OCI-LY1 (cell line): ENCODE measurements around the gene FAM89B.

ENCODE experiments used
- H2AFZ ChIP-seq: fragments of 200-600 bp; sonication (generic), shearing (Covaris generic); 2 replicates; pipeline ENCODE4 v1.6.0; 2014; ENCODE audit warnings: antibody characterized with exemption, mild to moderate bottlenecking, low read length
- H3F3A ChIP-seq: fragments of 200-600 bp; sonication (generic), shearing (Covaris generic); 2 replicates; pipeline ENCODE4 v1.6.0; 2014; ENCODE audit warnings: mild to moderate bottlenecking, antibody characterized with exemption, low read length, moderate library complexity; ENCODE audit not compliant: insufficient read depth
- H3K27ac ChIP-seq: fragments of 200-600 bp; sonication (generic); 2 replicates; pipeline ENCODE4 v1.5.1; 2014; ENCODE audit warnings: low read length, mixed run types, mild to moderate bottlenecking, low read depth; ENCODE audit not compliant: poor library complexity, severe bottlenecking
- H3K27me3 ChIP-seq: fragments of 200-600 bp; sonication (generic); 2 replicates; pipeline ENCODE4 v1.6.0; 2014; ENCODE audit warnings: antibody characterized with exemption, mild to moderate bottlenecking, low read length, moderate library complexity; ENCODE audit not compliant: insufficient read depth
- H3K36me3 ChIP-seq: fragments of 200-600 bp; sonication (generic); 2 replicates; pipeline ENCODE4 v1.6.1; 2014; ENCODE audit warnings: mild to moderate bottlenecking, antibody characterized with exemption, low read length, moderate library complexity, mixed read lengths; ENCODE audit not compliant: insufficient read depth
- H3K4me1 ChIP-seq: fragments of 200-600 bp; sonication (generic); 2 replicates; pipeline ENCODE4 v1.5.1; 2014; ENCODE audit warnings: mild to moderate bottlenecking, low read length, moderate library complexity; ENCODE audit not compliant: insufficient read depth, severe bottlenecking
- H3K4me2 ChIP-seq: fragments of 200-600 bp; sonication (generic), shearing (Covaris generic); 2 replicates; pipeline ENCODE4 v1.6.1; 2014; ENCODE audit warnings: low read length
- H3K4me3 ChIP-seq: fragments of 200-600 bp; sonication (generic); 2 replicates; pipeline ENCODE4 v1.5.1; 2014; ENCODE audit warnings: low read length, low read depth, mild to moderate bottlenecking, mixed read lengths; ENCODE audit not compliant: poor library complexity, severe bottlenecking
- H3K79me2 ChIP-seq: fragments of 200-600 bp; shearing (Covaris generic); 2 replicates; pipeline ENCODE4 v1.6.1; 2016; ENCODE audit warnings: mixed run types, low read length, mixed read lengths; ENCODE audit not compliant: insufficient read depth
- H3K9ac ChIP-seq: fragments of 200-600 bp; sonication (generic), shearing (Covaris generic); 2 replicates; pipeline ENCODE4 v1.6.1; 2014; ENCODE audit warnings: mild to moderate bottlenecking, low read length, mixed read lengths
- H3K9me2 ChIP-seq: fragments of 200-600 bp; sonication (generic), shearing (Covaris generic); 2 replicates; pipeline ENCODE4 v1.6.1; 2014; ENCODE audit warnings: low read depth, mild to moderate bottlenecking, low read length, mixed read lengths
- H3K9me3 ChIP-seq: fragments of 200-600 bp; shearing (Covaris generic); 2 replicates; pipeline ENCODE4 v1.6.1; 2014; ENCODE audit warnings: low read length, mixed read lengths
- H4K20me1 ChIP-seq: fragments of 200-600 bp; sonication (generic), shearing (Covaris generic); 2 replicates; pipeline ENCODE4 v1.6.0; 2016; ENCODE audit warnings: mild to moderate bottlenecking, low read length; ENCODE audit not compliant: insufficient read depth
- CTCF ChIP-seq: fragments of 200-600 bp; sonication (generic), shearing (Covaris generic); IDR thresholded peaks from 2 replicates; pipeline ENCODE4 v1.5.1; 2017; ENCODE audit warnings: mild to moderate bottlenecking, antibody characterized with exemption, low read length, moderate library complexity, mixed read lengths
- EZH2 ChIP-seq: fragments of 200-600 bp; sonication (generic), shearing (Covaris generic); IDR thresholded peaks from 2 replicates; pipeline ENCODE4 v1.8.0; 2017; ENCODE audit warnings: borderline replicate concordance, mixed run types, mild to moderate bottlenecking, antibody characterized with exemption, low read length, moderate library complexity, mixed read lengths

The FAM89B gene

DNA sequence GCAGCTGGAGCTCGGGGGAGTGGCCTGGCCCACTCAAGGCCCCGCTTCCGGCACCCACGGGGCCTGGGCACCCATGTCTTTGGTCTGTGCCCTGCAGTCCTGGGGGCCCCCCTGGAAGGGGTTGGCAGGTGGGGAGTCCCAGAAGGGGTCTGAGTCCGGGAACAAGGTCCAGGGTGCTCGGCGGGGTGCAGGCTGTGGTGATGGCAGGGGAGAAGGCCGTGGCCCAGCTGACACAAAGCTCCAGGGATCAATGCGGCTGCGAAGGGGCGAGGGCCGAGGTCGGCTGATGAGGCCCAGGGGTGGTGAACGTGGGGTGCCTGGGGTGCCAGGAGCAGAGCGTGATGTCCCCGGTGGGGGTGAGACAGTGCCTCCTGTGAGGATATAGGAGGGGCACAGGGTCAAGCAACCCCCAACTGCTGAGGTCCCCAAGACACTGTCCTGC lies 25.9 kb downstream of the FAM89B start:
- no peaks in the 10 kb centered on the region for H3K79me2 ChIP-seq
- no peak overlapping the region for H2AFZ ChIP-seq
- no peaks in the 10 kb centered on the region for H3F3A ChIP-seq
- H3K27ac ChIP-seq: no peak overlapping the region
- no peak overlapping the region for H3K4me2 ChIP-seq
- H3K4me3 ChIP-seq: no peak overlapping the region
- H3K27me3 ChIP-seq: no peaks in the 10 kb centered on the region
- no peaks in the 10 kb centered on the region for H3K9me3 ChIP-seq
- H3K4me1 ChIP-seq: no peaks in the 10 kb centered on the region
- no peaks in the 10 kb centered on the region for H4K20me1 ChIP-seq
- no peak overlapping the region for H3K9ac ChIP-seq
- H3K36me3 ChIP-seq: peaks cover 24% of the 10 kb centered on the region
- no peaks in the 10 kb centered on the region for H3K9me2 ChIP-seq
- TF ChIP-seq CTCF: no peak
- TF ChIP-seq EZH2: no peak

- TF ChIP-seq CTCF: no peak
- TF ChIP-seq EZH2: no peak
- no peak overlapping the region for H2AFZ ChIP-seq
Observed at GRCh38 chr11:65599216-65599954, 27.0 kb downstream of the FAM89B start.

GRCh38 chr11:65599955-65600246 lies 27.6 kb downstream of the FAM89B start:
- Histone ChIP-seq H3K36me3 (peaks cover 37% of the 10 kb centered on the region), H3K27me3 (no peaks in the 10 kb centered on the region), H3K4me2 (no peak overlapping the region), H3K4me3 (no peak overlapping the region), H3F3A (no peaks in the 10 kb centered on the region), H4K20me1 (no peaks in the 10 kb centered on the region), H2AFZ (no peak overlapping the region), H3K4me1 (no peaks in the 10 kb centered on the region), H3K27ac (no peak overlapping the region), H3K9ac (no peak overlapping the region), H3K9me2 (no peaks in the 10 kb centered on the region), H3K9me3 (no peaks in the 10 kb centered on the region), H3K79me2 (no peaks in the 10 kb centered on the region)
- no peak for TF ChIP-seq CTCF
- no peak for TF ChIP-seq EZH2

More at GRCh38 chr11:65599216-65599954, 27.0 kb downstream of the FAM89B start:
- Histone ChIP-seq H3K27me3 (no peaks in the 10 kb centered on the region), H4K20me1 (no peaks in the 10 kb centered on the region), H3F3A (no peaks in the 10 kb centered on the region), H3K36me3 (peaks cover 32% of the 10 kb centered on the region), H3K9ac (no peak overlapping the region), H3K27ac (no peak overlapping the region), H3K9me3 (no peaks in the 10 kb centered on the region), H3K4me1 (no peaks in the 10 kb centered on the region), H3K79me2 (no peaks in the 10 kb centered on the region), H3K9me2 (no peaks in the 10 kb centered on the region), H3K4me3 (no peak overlapping the region), H3K4me2 (no peak overlapping the region)
